ENCODE data around the gene UQCC3. TPM values are rescaled to one million over a fixed set of nuclear protein-coding genes. Genes with fewer than 3 reads are reported as not detected.
A peak's percentile ranks its signal among the peaks of the same experiment; 100 is the strongest.

Gene UQCC3
- total and polyA plus RNA-seq, 2 of the 13 experiments (the other 11 are each of a cell fraction or from before 2014, with no cell fraction given): 7.7 to 16.0 TPM

DNA sequence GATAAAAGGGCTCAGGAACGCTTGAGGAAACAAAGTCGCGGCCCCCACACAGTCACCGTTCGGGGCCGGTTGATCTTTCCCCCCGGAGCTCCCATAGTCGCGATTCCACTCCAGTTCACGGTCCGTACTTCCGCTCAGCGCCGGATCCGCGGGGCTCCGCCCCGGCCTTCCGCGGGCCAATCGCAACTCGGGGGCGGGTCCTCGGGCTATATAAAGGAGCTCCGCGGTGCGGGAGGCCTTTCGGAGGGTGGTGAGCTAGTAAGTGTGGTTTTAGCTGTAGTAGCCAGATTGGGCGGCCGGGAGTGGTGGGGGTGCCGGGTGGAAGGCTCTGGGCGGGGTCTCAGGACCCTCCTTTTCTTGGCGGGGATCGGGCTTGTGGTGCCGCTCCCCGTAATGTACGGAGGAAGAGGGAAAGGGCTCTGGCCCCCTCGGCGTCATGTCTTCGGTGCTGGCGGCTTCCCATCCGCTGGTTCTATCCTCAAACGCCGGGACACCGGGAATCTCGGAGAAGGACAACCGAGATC is 6.3 kb upstream of the UQCC3 start, which contains the start of the genes C11orf98 and CSKMT (continued):
- TF ChIP-seq, protein P1, sequence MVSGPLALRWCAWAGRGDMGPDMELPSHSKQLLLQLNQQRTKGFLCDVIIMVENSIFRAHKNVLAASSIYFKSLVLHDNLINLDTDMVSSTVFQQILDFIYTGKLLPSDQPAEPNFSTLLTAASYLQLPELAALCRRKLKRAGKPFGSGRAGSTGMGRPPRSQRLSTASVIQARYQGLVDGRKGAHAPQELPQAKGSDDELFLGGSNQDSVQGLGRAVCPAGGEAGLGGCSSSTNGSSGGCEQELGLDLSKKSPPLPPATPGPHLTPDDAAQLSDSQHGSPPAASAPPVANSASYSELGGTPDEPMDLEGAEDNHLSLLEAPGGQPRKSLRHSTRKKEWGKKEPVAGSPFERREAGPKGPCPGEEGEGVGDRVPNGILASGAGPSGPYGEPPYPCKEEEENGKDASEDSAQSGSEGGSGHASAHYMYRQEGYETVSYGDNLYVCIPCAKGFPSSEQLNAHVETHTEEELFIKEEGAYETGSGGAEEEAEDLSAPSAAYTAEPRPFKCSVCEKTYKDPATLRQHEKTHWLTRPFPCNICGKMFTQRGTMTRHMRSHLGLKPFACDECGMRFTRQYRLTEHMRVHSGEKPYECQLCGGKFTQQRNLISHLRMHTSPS (CRISPR knock-in tag; IDR thresholded peaks at IDR 0.05; ENCODE audit: low read depth): no peak
- TF ChIP-seq ZNF713 (CRISPR knock-in tag; IDR thresholded peaks at IDR 0.05): no peak
- no peak for TF ChIP-seq MATR3 (CRISPR knock-in tag; IDR thresholded peaks at IDR 0.05)
- TF ChIP-seq, protein P2, sequence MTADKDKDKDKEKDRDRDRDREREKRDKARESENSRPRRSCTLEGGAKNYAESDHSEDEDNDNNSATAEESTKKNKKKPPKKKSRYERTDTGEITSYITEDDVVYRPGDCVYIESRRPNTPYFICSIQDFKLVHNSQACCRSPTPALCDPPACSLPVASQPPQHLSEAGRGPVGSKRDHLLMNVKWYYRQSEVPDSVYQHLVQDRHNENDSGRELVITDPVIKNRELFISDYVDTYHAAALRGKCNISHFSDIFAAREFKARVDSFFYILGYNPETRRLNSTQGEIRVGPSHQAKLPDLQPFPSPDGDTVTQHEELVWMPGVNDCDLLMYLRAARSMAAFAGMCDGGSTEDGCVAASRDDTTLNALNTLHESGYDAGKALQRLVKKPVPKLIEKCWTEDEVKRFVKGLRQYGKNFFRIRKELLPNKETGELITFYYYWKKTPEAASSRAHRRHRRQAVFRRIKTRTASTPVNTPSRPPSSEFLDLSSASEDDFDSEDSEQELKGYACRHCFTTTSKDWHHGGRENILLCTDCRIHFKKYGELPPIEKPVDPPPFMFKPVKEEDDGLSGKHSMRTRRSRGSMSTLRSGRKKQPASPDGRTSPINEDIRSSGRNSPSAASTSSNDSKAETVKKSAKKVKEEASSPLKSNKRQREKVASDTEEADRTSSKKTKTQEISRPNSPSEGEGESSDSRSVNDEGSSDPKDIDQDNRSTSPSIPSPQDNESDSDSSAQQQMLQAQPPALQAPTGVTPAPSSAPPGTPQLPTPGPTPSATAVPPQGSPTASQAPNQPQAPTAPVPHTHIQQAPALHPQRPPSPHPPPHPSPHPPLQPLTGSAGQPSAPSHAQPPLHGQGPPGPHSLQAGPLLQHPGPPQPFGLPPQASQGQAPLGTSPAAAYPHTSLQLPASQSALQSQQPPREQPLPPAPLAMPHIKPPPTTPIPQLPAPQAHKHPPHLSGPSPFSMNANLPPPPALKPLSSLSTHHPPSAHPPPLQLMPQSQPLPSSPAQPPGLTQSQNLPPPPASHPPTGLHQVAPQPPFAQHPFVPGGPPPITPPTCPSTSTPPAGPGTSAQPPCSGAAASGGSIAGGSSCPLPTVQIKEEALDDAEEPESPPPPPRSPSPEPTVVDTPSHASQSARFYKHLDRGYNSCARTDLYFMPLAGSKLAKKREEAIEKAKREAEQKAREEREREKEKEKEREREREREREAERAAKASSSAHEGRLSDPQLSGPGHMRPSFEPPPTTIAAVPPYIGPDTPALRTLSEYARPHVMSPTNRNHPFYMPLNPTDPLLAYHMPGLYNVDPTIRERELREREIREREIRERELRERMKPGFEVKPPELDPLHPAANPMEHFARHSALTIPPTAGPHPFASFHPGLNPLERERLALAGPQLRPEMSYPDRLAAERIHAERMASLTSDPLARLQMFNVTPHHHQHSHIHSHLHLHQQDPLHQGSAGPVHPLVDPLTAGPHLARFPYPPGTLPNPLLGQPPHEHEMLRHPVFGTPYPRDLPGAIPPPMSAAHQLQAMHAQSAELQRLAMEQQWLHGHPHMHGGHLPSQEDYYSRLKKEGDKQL (CRISPR knock-in tag; IDR thresholded peaks at IDR 0.05; ENCODE audit: low read depth): no peak; the same call in 1 of the 2 replicates
- TF ChIP-seq ZNF841 (CRISPR knock-in tag; IDR thresholded peaks at IDR 0.05; ENCODE audit: borderline replicate concordance): no peak
- TF ChIP-seq ASH2L (IDR thresholded peaks at IDR 0.05; ENCODE audit: insufficient read length, low read depth, low read length): no peak
- TF ChIP-seq XBP1 (CRISPR knock-in tag; IDR thresholded peaks at IDR 0.05): no peak
- TF ChIP-seq, protein P3, sequence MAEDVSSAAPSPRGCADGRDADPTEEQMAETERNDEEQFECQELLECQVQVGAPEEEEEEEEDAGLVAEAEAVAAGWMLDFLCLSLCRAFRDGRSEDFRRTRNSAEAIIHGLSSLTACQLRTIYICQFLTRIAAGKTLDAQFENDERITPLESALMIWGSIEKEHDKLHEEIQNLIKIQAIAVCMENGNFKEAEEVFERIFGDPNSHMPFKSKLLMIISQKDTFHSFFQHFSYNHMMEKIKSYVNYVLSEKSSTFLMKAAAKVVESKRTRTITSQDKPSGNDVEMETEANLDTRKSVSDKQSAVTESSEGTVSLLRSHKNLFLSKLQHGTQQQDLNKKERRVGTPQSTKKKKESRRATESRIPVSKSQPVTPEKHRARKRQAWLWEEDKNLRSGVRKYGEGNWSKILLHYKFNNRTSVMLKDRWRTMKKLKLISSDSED (CRISPR knock-in tag; IDR thresholded peaks at IDR 0.05): no peak
- peak; percentile 8 for TF ChIP-seq RBM22 (optimal IDR thresholded peaks at IDR 0.05; ENCODE audit: low read length)
- TF ChIP-seq, protein P4, sequence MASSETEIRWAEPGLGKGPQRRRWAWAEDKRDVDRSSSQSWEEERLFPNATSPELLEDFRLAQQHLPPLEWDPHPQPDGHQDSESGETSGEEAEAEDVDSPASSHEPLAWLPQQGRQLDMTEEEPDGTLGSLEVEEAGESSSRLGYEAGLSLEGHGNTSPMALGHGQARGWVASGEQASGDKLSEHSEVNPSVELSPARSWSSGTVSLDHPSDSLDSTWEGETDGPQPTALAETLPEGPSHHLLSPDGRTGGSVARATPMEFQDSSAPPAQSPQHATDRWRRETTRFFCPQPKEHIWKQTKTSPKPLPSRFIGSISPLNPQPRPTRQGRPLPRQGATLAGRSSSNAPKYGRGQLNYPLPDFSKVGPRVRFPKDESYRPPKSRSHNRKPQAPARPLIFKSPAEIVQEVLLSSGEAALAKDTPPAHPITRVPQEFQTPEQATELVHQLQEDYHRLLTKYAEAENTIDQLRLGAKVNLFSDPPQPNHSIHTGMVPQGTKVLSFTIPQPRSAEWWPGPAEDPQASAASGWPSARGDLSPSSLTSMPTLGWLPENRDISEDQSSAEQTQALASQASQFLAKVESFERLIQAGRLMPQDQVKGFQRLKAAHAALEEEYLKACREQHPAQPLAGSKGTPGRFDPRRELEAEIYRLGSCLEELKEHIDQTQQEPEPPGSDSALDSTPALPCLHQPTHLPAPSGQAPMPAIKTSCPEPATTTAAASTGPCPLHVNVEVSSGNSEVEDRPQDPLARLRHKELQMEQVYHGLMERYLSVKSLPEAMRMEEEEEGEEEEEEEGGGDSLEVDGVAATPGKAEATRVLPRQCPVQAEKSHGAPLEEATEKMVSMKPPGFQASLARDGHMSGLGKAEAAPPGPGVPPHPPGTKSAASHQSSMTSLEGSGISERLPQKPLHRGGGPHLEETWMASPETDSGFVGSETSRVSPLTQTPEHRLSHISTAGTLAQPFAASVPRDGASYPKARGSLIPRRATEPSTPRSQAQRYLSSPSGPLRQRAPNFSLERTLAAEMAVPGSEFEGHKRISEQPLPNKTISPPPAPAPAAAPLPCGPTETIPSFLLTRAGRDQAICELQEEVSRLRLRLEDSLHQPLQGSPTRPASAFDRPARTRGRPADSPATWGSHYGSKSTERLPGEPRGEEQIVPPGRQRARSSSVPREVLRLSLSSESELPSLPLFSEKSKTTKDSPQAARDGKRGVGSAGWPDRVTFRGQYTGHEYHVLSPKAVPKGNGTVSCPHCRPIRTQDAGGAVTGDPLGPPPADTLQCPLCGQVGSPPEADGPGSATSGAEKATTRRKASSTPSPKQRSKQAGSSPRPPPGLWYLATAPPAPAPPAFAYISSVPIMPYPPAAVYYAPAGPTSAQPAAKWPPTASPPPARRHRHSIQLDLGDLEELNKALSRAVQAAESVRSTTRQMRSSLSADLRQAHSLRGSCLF (CRISPR knock-in tag; IDR thresholded peaks at IDR 0.05; ENCODE audit: borderline replicate concordance): no peak
- peak; percentile 33; the same call in 1 of the 2 replicates for TF ChIP-seq FOXA3 (CRISPR knock-in tag; IDR thresholded peaks at IDR 0.05)
- 0 out of 2 replicates have a peak, but pooled peaks have one; percentile 82 for TF ChIP-seq KLF12 (CRISPR knock-in tag; IDR thresholded peaks at IDR 0.05; ENCODE audit: borderline replicate concordance)
- TF ChIP-seq, protein P5, sequence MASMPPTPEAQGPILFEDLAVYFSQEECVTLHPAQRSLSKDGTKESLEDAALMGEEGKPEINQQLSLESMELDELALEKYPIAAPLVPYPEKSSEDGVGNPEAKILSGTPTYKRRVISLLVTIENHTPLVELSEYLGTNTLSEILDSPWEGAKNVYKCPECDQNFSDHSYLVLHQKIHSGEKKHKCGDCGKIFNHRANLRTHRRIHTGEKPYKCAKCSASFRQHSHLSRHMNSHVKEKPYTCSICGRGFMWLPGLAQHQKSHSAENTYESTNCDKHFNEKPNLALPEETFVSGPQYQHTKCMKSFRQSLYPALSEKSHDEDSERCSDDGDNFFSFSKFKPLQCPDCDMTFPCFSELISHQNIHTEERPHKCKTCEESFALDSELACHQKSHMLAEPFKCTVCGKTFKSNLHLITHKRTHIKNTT (CRISPR knock-in tag; IDR thresholded peaks at IDR 0.05): no peak
- no peak for TF ChIP-seq RAD51 (IDR thresholded peaks at IDR 0.05; ENCODE audit: borderline replicate concordance)
- 0 out of 2 replicates have a peak, but pooled peaks have one; percentile 9 for TF ChIP-seq ZNF549 (CRISPR knock-in tag; IDR thresholded peaks at IDR 0.05)
